UCSD-AML1 (cell line): ENCODE measurements around the gene FBXL13.
"Not testable (repeated sequence)": the region's sequence is repeated elsewhere in the genome, so short reads cannot be mapped to it uniquely, and the experiment has no call there.

Experiments used
- DNase-seq: peaks from one replicate; lab custom pipeline; 2025; ENCODE audit not compliant: unreplicated experiment; lab: John Stamatoyannopoulos, UW

Gene FBXL13

GRCh38 chr7:102942868-102943267, 131.7 kb downstream of the FBXL13 start:
- DNase-seq: no peak

- DNase-seq: no peak
Observed at GRCh38 chr7:102942181-102942866, 132.3 kb downstream of the FBXL13 start.

GRCh38 chr7:102938679-102939078, 135.9 kb downstream of the FBXL13 start:
- no peak for DNase-seq

- no peak for DNase-seq
Observed at GRCh38 chr7:102935450-102936115, 139.0 kb downstream of the FBXL13 start.

- no peak for DNase-seq
Observed at GRCh38 chr7:102934701-102935100, 139.9 kb downstream of the FBXL13 start.

GRCh38 chr7:102934239-102934638, 140.4 kb downstream of the FBXL13 start:
- no peak for DNase-seq

- DNase-seq: no peak
Observed at GRCh38 chr7:102933763-102934162, 140.8 kb downstream of the FBXL13 start.

GRCh38 chr7:102931757-102932156, 142.8 kb downstream of the FBXL13 start:
- DNase-seq: no peak

- no peak for DNase-seq
Observed at GRCh38 chr7:102927312-102927933, 147.2 kb downstream of the FBXL13 start.

- no peak for DNase-seq
Observed at GRCh38 chr7:102926783-102927140, 147.8 kb downstream of the FBXL13 start.

GRCh38 chr7:102925976-102926782, 148.4 kb downstream of the FBXL13 start:
- DNase-seq: no peak

- no peak for DNase-seq
Observed at GRCh38 chr7:102918845-102919244, 155.8 kb downstream of the FBXL13 start.

GRCh38 chr7:102917436-102918353, 156.9 kb downstream of the FBXL13 start:
- no peak for DNase-seq

- no peak for DNase-seq
Observed at GRCh38 chr7:102916881-102917280, 157.7 kb downstream of the FBXL13 start.

- no peak for DNase-seq
Observed at GRCh38 chr7:102916426-102916825, 158.2 kb downstream of the FBXL13 start.

GRCh38 chr7:102914585-102914984, 160.0 kb downstream of the FBXL13 start:
- no peak for DNase-seq

- DNase-seq: no peak
Observed at GRCh38 chr7:102913826-102914225, 160.8 kb downstream of the FBXL13 start.

- DNase-seq: no peak
Observed at GRCh38 chr7:102912742-102913141, 161.9 kb downstream of the FBXL13 start, which contains the start of gene LRRC17. LRRC17 (plus strand) TSS chr7:102913000; CDS start chr7:102933914, 20,914 bp downstream.

GRCh38 chr7:102908676-102909075, 165.9 kb downstream of the FBXL13 start:
- no peak for DNase-seq

GRCh38 chr7:102903576-102903975, 171.0 kb downstream of the FBXL13 start:
- DNase-seq: not testable (repeated sequence)
